ENCODE results near the gene MOV10. TPM values are rescaled to one million over a fixed set of nuclear protein-coding genes. Genes with fewer than 3 reads are reported as not detected.

The MOV10 gene
- total and polyA plus RNA-seq, 2 of the 13 experiments (the other 11 are each of a cell fraction or from before 2014, with no cell fraction given), result 56.4 to 58.2 TPM

DNA sequence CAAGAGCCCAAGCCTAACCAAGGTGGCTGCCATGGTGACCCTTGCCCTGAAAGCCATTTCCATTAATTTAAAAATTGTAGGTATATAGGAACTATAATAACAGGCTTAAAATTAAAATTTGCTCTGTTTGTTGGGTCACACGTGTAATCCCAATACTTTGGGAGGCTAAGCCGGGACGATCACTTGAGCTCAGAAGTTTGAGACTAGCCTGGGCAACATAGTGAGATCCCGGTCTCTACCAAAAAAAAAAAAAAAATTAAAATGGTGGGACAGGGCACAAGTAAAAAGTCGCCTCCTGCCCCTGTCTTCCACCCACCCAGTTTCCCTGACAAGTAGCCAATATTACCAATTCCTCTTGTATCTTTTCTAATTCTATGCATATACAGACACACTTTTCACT, 48.3 kb upstream of the MOV10 start:
- ChIA-PET CTCF (ENCODE audit: low intra/inter-chr PET ratio, low total read pairs) (no interaction called here), POLR2A (no interaction called here)
- no peaks in the 10 kb centered on the region for H3K9me3 ChIP-seq (ENCODE audit: low read length)
- no peaks in the 10 kb centered on the region for H3K27me3 ChIP-seq (ENCODE audit: control insufficient read depth in 1 of 2, insufficient read depth in 2 of 2, low read length in 2 of 2)
- DNase-seq (ENCODE audit: low spot score), result no peak
- H3K27ac ChIP-seq (ENCODE audit: extremely low read length, insufficient read depth, low read length), result no peak overlapping the region
- WGBS (ENCODE audit: low lambda C conversion rate), result 89% methylated on average over 5 of the region's 5 CpGs
- no peak for ATAC-seq
- H4K20me1 ChIP-seq (ENCODE audit: insufficient read depth, low read length), result peaks cover 28% of the 10 kb centered on the region
- in situ Hi-C loops (cut with HindIII; ENCODE audit: extremely low pct_ligation_motif_present, low pct_unique_long_range_greater_than_20kb) (no loop called here), intact Hi-C loops (cut with micrococcal nuclease; ENCODE audit: unreplicated experiment) (no loop called here)
- peaks cover 0 to 18% of the 10 kb centered on the region in 2 experiments; a peak in 3 of 5 replicates for H3K36me3 ChIP-seq (replicated peaks in 1 of 2; ENCODE audit: control insufficient read depth in 1 of 2, insufficient read depth in 2 of 2, low read length in 2 of 2)
- H2AFZ ChIP-seq (ENCODE audit: low read length), result no peak overlapping the region
- no peak overlapping the region for H3K4me3 ChIP-seq (replicated peaks in 1 of 3; ENCODE audit: insufficient read depth in 1 of 3, low read depth in 2 of 3, low read length in 3 of 3)
- BruUV-seq (replicated peaks), result no TSS peak
- H3K79me2 ChIP-seq (ENCODE audit: insufficient read depth, low read length), result peaks cover 88% of the 10 kb centered on the region
- FAIRE-seq, result no peak
- H3K9ac ChIP-seq (ENCODE audit: insufficient read depth, low read depth, low read length), result no peak overlapping the region
- H3K4me2 ChIP-seq (ENCODE audit: low read depth, low read length), result no peak overlapping the region
- H3K4me1 ChIP-seq (ENCODE audit: insufficient read depth, low read length), result peaks cover 54% of the 10 kb centered on the region
- TF ChIP-seq ZNF121 (CRISPR knock-in tag; IDR thresholded peaks at IDR 0.05) (peak; percentile 57; the same call in 1 of the 2 replicates), ZNF282 (IDR thresholded peaks at IDR 0.05; ENCODE audit: partially characterized antibody) (no peak)

DNA sequence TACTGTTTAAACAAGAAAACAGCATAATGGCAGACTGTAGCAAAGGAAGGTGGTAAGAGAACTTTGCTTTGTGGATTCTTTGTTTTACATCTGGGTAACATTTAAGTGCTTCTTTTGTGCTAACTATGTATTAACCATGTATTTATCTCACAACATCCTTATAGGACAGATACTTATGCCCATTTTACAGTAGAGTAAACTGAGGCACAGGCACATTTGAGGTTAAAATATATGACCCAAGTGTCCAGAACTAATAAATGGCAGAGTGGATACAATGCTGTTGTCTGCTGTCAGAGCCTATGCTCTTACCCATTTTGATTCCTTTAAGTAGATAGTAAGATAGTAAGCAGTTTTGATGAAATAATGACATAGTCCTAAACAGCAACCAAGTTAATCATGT, 47.6 kb upstream of the MOV10 start:
- Histone ChIP-seq H3K36me3 (replicated peaks in 1 of 2; ENCODE audit: control insufficient read depth in 1 of 2, insufficient read depth in 2 of 2, low read length in 2 of 2) (peaks cover 0 to 18% of the 10 kb centered on the region in 2 experiments; a peak in 4 of 5 replicates), H3K4me1 (ENCODE audit: insufficient read depth, low read length) (peaks cover 54% of the 10 kb centered on the region), H4K20me1 (ENCODE audit: insufficient read depth, low read length) (peaks cover 25% of the 10 kb centered on the region), H3K27me3 (ENCODE audit: control insufficient read depth in 1 of 2, insufficient read depth in 2 of 2, low read length in 2 of 2) (no peaks in the 10 kb centered on the region), H3K4me2 (ENCODE audit: low read depth, low read length) (no peak overlapping the region), H2AFZ (ENCODE audit: low read length) (no peak overlapping the region), H3K9me3 (ENCODE audit: low read length) (no peaks in the 10 kb centered on the region), H3K4me3 (replicated peaks in 1 of 3; ENCODE audit: insufficient read depth in 1 of 3, low read depth in 2 of 3, low read length in 3 of 3) (no peak overlapping the region), H3K9ac (ENCODE audit: insufficient read depth, low read depth, low read length) (no peak overlapping the region), H3K27ac (ENCODE audit: extremely low read length, insufficient read depth, low read length) (no peak overlapping the region), H3K79me2 (ENCODE audit: insufficient read depth, low read length) (peaks cover 88% of the 10 kb centered on the region)
- peak; percentile 37 for FAIRE-seq
- in situ Hi-C loops (cut with HindIII; ENCODE audit: extremely low pct_ligation_motif_present, low pct_unique_long_range_greater_than_20kb), result no loop called here
- no TSS peak for BruUV-seq (replicated peaks)
- DNase-seq (ENCODE audit: low spot score), result no peak
- TF ChIP-seq SRSF1 (optimal IDR thresholded peaks at IDR 0.05; ENCODE audit: low read depth, low read length), result no peak
- TF ChIP-seq ARHGAP35 (CRISPR knock-in tag; IDR thresholded peaks at IDR 0.05; ENCODE audit: borderline replicate concordance), result no peak
- TF ChIP-seq MLLT10 (CRISPR knock-in tag; IDR thresholded peaks at IDR 0.05), result no peak
- no peak for TF ChIP-seq FOSL2 (CRISPR knock-in tag; IDR thresholded peaks at IDR 0.05)
- TF ChIP-seq ZFP41 (CRISPR knock-in tag; IDR thresholded peaks at IDR 0.05; ENCODE audit: borderline replicate concordance), result no peak
- TF ChIP-seq NFIB (CRISPR knock-in tag; IDR thresholded peaks at IDR 0.05; ENCODE audit: borderline replicate concordance), result no peak
- no peak for TF ChIP-seq SMAD3 (CRISPR knock-in tag; IDR thresholded peaks at IDR 0.05)
- TF ChIP-seq ZNF629 (CRISPR knock-in tag; conservative IDR thresholded peaks at IDR 0.05), result peak; percentile 80
- no peak for TF ChIP-seq ZBTB7A (CRISPR knock-in tag; IDR thresholded peaks at IDR 0.05)
- intact Hi-C loops (cut with micrococcal nuclease; ENCODE audit: unreplicated experiment), result no loop called here
- POLR2A ChIA-PET, result no interaction called here
- no peak for ATAC-seq
- CTCF ChIA-PET (ENCODE audit: low intra/inter-chr PET ratio, low total read pairs), result no interaction called here
